ENCODE results near the gene AIRE. TPM values are rescaled to one million over a fixed set of nuclear protein-coding genes. Genes with fewer than 3 reads are reported as not detected.
A peak's percentile ranks its signal among the peaks of the same experiment; 100 is the strongest.
"Not testable (repeated sequence)": the region's sequence is repeated elsewhere in the genome, so short reads cannot be mapped to it uniquely, and the experiment has no call there.

The AIRE gene
- total RNA-seq, 1 donor from 2014 or later = not detected

GRCh38 chr21:44337941-44338895 is 52.5 kb downstream of the AIRE start:
- H3K27ac ChIP-seq = no peak overlapping the region
- no peaks in the 10 kb centered on the region for H3K4me1 ChIP-seq
- no peaks in the 10 kb centered on the region for H3K27me3 ChIP-seq
- H4K20me1 ChIP-seq (ENCODE audit: low read depth) = peaks cover 6% of the 10 kb centered on the region
- H3K4me3 Mint-ChIP-seq = peak overlapping the region; percentile 76
- TF ChIP-seq EZH2 (IDR thresholded peaks at IDR 0.05) (no peak), CTCF (IDR thresholded peaks at IDR 0.05) (peak; percentile 38)
- H3K27me3 Mint-ChIP-seq (ENCODE audit: insufficient read depth, low read depth) = peaks cover 8% of the 10 kb centered on the region
- no peak overlapping the region for H3K9ac ChIP-seq
- peak; percentile 71 for DNase-seq (ENCODE audit: low spot score)
- no peaks in the 10 kb centered on the region for H3K36me3 Mint-ChIP-seq
- peak overlapping the region; percentile 95 for H3K4me2 ChIP-seq
- H3K9me3 Mint-ChIP-seq = no peaks in the 10 kb centered on the region
- no peak overlapping the region for H3K27ac Mint-ChIP-seq
- no peaks in the 10 kb centered on the region for H3K9me3 ChIP-seq (ENCODE audit: low read depth)
- peak overlapping the region; percentile 61 for H3K4me3 ChIP-seq
- no peaks in the 10 kb centered on the region for H3K36me3 ChIP-seq
- H3K4me1 Mint-ChIP-seq = peaks cover 22% of the 10 kb centered on the region
- H2AFZ ChIP-seq (replicated peaks) = peak overlapping the region; percentile 82
- H3K79me2 ChIP-seq (ENCODE audit: low read depth) = no peaks in the 10 kb centered on the region
- peaks cover 8% of the 10 kb centered on the region for H3F3A ChIP-seq (ENCODE audit: low read depth)

GRCh38 chr21:44338971-44339910 is 53.6 kb downstream of the AIRE start, which contains the start of gene CFAP410:
CFAP410 (minus strand) TSS chr21:44339390; CDS start chr21:44339194, 196 bp downstream.
- H3K9me3 Mint-ChIP-seq = no peaks in the 10 kb centered on the region
- no peaks in the 10 kb centered on the region for H3K9me3 ChIP-seq (ENCODE audit: low read depth)
- peak; percentile 99 for DNase-seq (ENCODE audit: low spot score)
- H2AFZ ChIP-seq (replicated peaks) = peak within 1 kb of the TSS; percentile 97
- H3K4me1 ChIP-seq = no peaks in the 10 kb centered on the region
- peak within 1 kb of the TSS; percentile 77 for H3K27ac Mint-ChIP-seq
- no peaks in the 10 kb centered on the region for H3K79me2 ChIP-seq (ENCODE audit: low read depth)
- H3K4me2 ChIP-seq = peak within 1 kb of the TSS; percentile 95
- H3K27me3 Mint-ChIP-seq (ENCODE audit: insufficient read depth, low read depth) = peaks cover 8% of the 10 kb centered on the region
- H3K27me3 ChIP-seq = no peaks in the 10 kb centered on the region
- no peaks in the 10 kb centered on the region for H3K36me3 ChIP-seq
- H3K4me1 Mint-ChIP-seq = peaks cover 22% of the 10 kb centered on the region
- peak within 1 kb of the TSS; percentile 76 for H3K9ac ChIP-seq
- peak within 1 kb of the TSS; percentile 93 for H3K4me3 Mint-ChIP-seq
- peak within 1 kb of the TSS; percentile 84 for H3K4me3 ChIP-seq
- H3K36me3 Mint-ChIP-seq = no peaks in the 10 kb centered on the region
- no peak for TF ChIP-seq EZH2phosphoT487 (IDR thresholded peaks at IDR 0.05)
- TF ChIP-seq CTCF (IDR thresholded peaks at IDR 0.05) = no peak
- no peak for TF ChIP-seq EZH2 (IDR thresholded peaks at IDR 0.05)
- peak within 1 kb of the TSS; percentile 93 for H3K27ac ChIP-seq
- H4K20me1 ChIP-seq (ENCODE audit: low read depth) = peaks cover 6% of the 10 kb centered on the region
- peaks cover 8% of the 10 kb centered on the region for H3F3A ChIP-seq (ENCODE audit: low read depth)

- peaks cover 22% of the 10 kb centered on the region for H3K4me1 Mint-ChIP-seq
- H3K4me3 Mint-ChIP-seq; DNase-seq (ENCODE audit: low spot score); H3K9ac ChIP-seq; H3K36me3 Mint-ChIP-seq; H3K79me2 ChIP-seq (ENCODE audit: low read depth); H3K27me3 ChIP-seq; H3K36me3 ChIP-seq; H4K20me1 ChIP-seq (ENCODE audit: low read depth); H3K4me2 ChIP-seq; H3K27ac ChIP-seq; H3K27me3 Mint-ChIP-seq (ENCODE audit: insufficient read depth, low read depth); H3K27ac Mint-ChIP-seq; H3K4me1 ChIP-seq; H3K4me3 ChIP-seq; H3K9me3 ChIP-seq (ENCODE audit: low read depth); H3K9me3 Mint-ChIP-seq; H3F3A ChIP-seq (ENCODE audit: low read depth): not testable (repeated sequence)
- peak overlapping the region; percentile 24 for H2AFZ ChIP-seq (replicated peaks)
These were observed 56.2 kb downstream of the AIRE start for GRCh38 chr21:44341726-44342458.

GRCh38 chr21:44342981-44343380 is 57.3 kb downstream of the AIRE start:
- not testable (repeated sequence) for H3K27ac ChIP-seq; H3K27ac Mint-ChIP-seq; H3K79me2 ChIP-seq (ENCODE audit: low read depth); H3K27me3 ChIP-seq; DNase-seq (ENCODE audit: low spot score); H2AFZ ChIP-seq (replicated peaks); H3K36me3 ChIP-seq; H3K4me3 Mint-ChIP-seq; H3K4me1 ChIP-seq; H3K27me3 Mint-ChIP-seq (ENCODE audit: insufficient read depth, low read depth); H3K9ac ChIP-seq; H3K36me3 Mint-ChIP-seq; H3K9me3 Mint-ChIP-seq; H4K20me1 ChIP-seq (ENCODE audit: low read depth); H3F3A ChIP-seq (ENCODE audit: low read depth); H3K4me2 ChIP-seq; H3K9me3 ChIP-seq (ENCODE audit: low read depth); H3K4me3 ChIP-seq
- peaks cover 16% of the 10 kb centered on the region for H3K4me1 Mint-ChIP-seq
